HFFc6 (cell line): Measurements from ENCODE around the gene CARMIL1. TPM values are rescaled to one million over a fixed set of nuclear protein-coding genes. Genes with fewer than 3 reads are reported as not detected.

Experiments
- DNase-seq: peaks from one replicate; pipeline ENCODE4 v3.0.0-alpha.2; 2018
- H3K27ac Mint-ChIP-seq: 2 replicates; pipeline ENCODE4 v1.8.0; 2020; ENCODE audit warnings: mild to moderate bottlenecking, mixed read lengths
- H3K27me3 Mint-ChIP-seq: 2 replicates; pipeline ENCODE4 v1.8.0; 2021; ENCODE audit warnings: mild to moderate bottlenecking, moderate library complexity, mixed read lengths; ENCODE audit not compliant: insufficient read depth
- H3K36me3 Mint-ChIP-seq: 2 replicates; pipeline ENCODE4 v1.8.0; 2021; ENCODE audit warnings: low read depth, mixed read lengths
- H3K4me1 Mint-ChIP-seq: 2 replicates; pipeline ENCODE4 v1.8.0; 2020; ENCODE audit warnings: low read depth, mixed read lengths
- H3K4me3 Mint-ChIP-seq: 2 replicates; pipeline ENCODE4 v1.8.0; 2020; ENCODE audit warnings: mild to moderate bottlenecking, moderate library complexity, mixed read lengths
- H3K9me3 Mint-ChIP-seq: 2 replicates; pipeline ENCODE4 v1.8.0; 2020; ENCODE audit warnings: mild to moderate bottlenecking, mixed read lengths
- total RNA-seq, 6 experiments: library from RNA; stranded (reverse); fragmentation: NEBNext Ultra II Directional; extraction: Animal tissue kit (Norgen Biotek cat#: 25700); gene quantifications; 2 replicates in 1 of 6; 3 replicates in 5 of 6; pipeline ENCODE4 v1.2.3, GENCODE V29; 2021
- TF ChIP-seq, protein P1 (sequence below): fragments of 200-600 bp; sonication (generic); IDR thresholded peaks from 2 replicates; pipeline ENCODE4 v1.5.0; 2021; ENCODE audit warnings: antibody characterized with exemption, mild to moderate bottlenecking

CARMIL1 gene
- total RNA-seq, 6 experiments from 2014 or later = 12.2 to 15.6 (median 13.7) TPM

DNA sequence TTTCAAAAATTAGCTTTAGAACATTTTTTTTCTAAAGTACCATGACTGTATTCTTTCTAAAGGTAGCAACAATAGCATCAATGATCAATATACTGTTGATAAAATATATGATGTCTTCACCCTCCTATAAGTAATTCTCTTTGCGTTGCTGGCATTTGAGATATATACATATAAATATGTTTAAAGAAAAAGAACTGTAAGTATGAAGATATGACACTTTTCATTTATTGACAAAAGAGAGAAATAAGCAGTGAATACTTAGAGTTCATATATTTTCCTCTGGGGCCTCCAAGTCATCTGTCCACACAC is 323.5 kb downstream of the CARMIL1 start:
- no peak for DNase-seq
- Mint-ChIP-seq H3K27me3 (no peaks in the 10 kb centered on the region; the same call in none of the 2 replicates), H3K27ac (no peak overlapping the region), H3K9me3 (no peaks in the 10 kb centered on the region), H3K4me1 (peaks cover 10% of the 10 kb centered on the region), H3K4me3 (no peak overlapping the region), H3K36me3 (no peaks in the 10 kb centered on the region)
- TF ChIP-seq, protein P1, sequence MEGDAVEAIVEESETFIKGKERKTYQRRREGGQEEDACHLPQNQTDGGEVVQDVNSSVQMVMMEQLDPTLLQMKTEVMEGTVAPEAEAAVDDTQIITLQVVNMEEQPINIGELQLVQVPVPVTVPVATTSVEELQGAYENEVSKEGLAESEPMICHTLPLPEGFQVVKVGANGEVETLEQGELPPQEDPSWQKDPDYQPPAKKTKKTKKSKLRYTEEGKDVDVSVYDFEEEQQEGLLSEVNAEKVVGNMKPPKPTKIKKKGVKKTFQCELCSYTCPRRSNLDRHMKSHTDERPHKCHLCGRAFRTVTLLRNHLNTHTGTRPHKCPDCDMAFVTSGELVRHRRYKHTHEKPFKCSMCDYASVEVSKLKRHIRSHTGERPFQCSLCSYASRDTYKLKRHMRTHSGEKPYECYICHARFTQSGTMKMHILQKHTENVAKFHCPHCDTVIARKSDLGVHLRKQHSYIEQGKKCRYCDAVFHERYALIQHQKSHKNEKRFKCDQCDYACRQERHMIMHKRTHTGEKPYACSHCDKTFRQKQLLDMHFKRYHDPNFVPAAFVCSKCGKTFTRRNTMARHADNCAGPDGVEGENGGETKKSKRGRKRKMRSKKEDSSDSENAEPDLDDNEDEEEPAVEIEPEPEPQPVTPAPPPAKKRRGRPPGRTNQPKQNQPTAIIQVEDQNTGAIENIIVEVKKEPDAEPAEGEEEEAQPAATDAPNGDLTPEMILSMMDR = peak; percentile 39

DNA sequence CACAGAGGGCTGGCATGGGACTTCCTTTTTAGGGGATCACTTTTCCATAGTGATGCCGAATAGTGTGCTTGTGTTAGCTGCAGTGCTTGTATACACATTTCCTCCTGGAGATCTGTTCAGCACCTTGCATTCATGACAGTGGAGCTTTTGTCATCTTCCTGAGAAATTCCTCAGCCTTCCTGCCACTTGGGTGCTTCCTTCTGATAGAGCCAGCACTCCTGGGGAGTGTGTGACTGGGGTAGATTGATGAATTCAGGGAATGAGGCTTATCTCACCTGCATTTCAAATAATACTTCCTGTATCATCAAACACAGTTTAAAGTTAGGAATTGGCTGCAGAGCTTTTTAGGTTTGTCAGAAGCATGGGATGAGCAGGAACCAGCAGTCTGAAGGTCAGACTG is 324.1 kb downstream of the CARMIL1 start:
- no peaks in the 10 kb centered on the region; the same call in none of the 2 replicates for H3K27me3 Mint-ChIP-seq
- no peak overlapping the region for H3K27ac Mint-ChIP-seq
- DNase-seq = no peak
- H3K4me3 Mint-ChIP-seq = no peak overlapping the region
- no peaks in the 10 kb centered on the region for H3K9me3 Mint-ChIP-seq
- H3K4me1 Mint-ChIP-seq = peaks cover 7% of the 10 kb centered on the region
- no peaks in the 10 kb centered on the region for H3K36me3 Mint-ChIP-seq
- TF ChIP-seq, protein P1 = no peak

DNA sequence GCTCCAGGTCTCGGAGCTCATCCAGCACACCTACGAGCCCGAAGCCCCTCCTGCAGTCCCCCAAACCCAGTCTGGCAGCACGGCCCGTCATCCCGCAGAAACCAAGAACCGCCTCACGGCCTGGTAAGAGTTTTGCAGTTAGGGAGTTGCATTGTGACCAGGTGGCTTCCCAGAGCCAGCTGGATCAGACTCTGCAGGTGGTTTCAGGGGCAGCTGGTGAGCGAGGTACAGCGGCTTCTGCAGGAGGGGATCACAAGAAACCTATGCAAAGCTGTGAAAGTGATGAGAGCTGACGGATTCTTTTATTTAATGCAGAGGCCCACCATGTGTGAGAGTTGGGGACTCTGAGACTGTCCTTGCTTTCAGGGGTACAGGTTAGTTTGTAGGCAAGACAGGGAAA is 327.0 kb downstream of the CARMIL1 start:
- Mint-ChIP-seq H3K4me3 (no peak overlapping the region), H3K27me3 (peaks cover 2% of the 10 kb centered on the region), H3K4me1 (peaks cover 7% of the 10 kb centered on the region), H3K27ac (no peak overlapping the region), H3K36me3 (no peaks in the 10 kb centered on the region), H3K9me3 (no peaks in the 10 kb centered on the region)
- TF ChIP-seq, protein P1 = no peak
- no peak for DNase-seq

DNA sequence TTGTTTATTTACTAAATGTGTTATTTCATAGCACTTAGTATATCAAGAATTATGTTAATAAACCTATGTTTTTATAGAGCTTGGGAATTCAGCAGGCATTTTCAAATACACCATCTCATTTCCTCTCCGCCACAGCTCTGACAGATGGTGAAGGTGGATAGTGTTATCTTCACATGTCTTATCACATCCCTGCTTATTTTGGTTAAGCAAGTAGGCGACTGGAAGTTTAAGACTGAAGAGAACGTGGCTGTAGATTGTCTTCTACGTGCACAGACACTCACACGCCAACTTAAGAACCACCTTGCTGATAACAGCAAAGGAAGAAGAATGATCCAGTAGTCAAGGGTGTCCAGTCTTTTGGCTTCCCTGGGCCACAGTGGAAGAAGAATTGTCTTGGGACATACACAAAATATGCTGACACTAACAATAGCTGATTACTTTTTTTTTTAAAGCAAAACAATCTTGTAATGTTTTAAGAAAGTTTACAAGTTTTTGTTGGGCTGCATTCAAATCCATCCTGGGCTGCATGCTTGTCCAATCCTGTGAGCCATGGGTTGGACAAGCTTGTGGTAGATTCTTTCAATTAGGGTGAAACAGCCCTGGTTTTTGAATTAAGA is 329.5 kb downstream of the CARMIL1 start:
- TF ChIP-seq, protein P1 = no peak
- no peak for DNase-seq
- Mint-ChIP-seq H3K27me3 (peaks cover 2% of the 10 kb centered on the region), H3K36me3 (no peaks in the 10 kb centered on the region), H3K9me3 (no peaks in the 10 kb centered on the region), H3K27ac (no peak overlapping the region), H3K4me1 (peaks cover 12% of the 10 kb centered on the region), H3K4me3 (no peak overlapping the region)

DNA sequence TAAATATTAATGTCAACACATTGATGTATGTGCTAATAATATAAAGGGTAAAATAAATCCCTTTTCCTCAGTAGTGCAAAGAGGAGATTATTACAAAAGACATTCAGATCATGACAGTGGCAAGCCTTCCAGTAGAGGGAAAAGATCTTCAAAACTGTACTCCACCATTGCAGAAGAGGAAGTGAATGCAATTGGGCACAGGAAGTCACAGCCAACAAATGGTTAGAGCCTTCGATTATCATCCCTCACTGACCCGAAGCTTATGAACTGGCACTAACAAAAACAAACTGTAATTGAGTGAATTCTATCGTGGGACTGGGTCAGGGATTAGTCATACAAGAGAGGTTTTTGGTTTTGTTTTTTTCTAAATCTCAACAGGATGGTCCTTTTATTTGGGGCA is 333.5 kb downstream of the CARMIL1 start:
- H3K36me3 Mint-ChIP-seq = no peaks in the 10 kb centered on the region
- peaks cover 12% of the 10 kb centered on the region for H3K4me1 Mint-ChIP-seq
- H3K27me3 Mint-ChIP-seq = peaks cover 2% of the 10 kb centered on the region; the same call in 1 of the 2 replicates
- H3K4me3 Mint-ChIP-seq = no peak overlapping the region
- no peak for DNase-seq
- no peaks in the 10 kb centered on the region for H3K9me3 Mint-ChIP-seq
- TF ChIP-seq, protein P1 = no peak
- no peak overlapping the region for H3K27ac Mint-ChIP-seq

DNA sequence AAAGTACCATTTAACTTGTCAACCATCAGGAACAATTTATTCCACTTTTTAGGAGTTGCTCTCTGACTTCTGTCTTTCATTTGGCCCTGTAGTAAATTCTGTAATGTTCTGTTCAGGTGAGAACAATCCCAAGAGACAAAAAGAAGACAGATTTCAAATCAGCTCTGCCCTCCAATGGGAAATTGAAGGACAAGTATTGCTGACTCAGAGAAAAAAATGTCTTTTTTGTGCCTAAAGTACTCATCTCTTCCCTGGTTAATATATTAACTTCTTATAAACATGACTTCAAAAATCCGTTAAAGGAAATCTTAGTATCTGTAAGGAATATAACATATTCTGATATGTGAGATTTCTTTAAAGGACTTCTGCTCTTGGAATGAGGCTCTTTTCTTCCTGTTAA is 334.2 kb downstream of the CARMIL1 start:
- Mint-ChIP-seq H3K9me3 (no peaks in the 10 kb centered on the region), H3K4me1 (peaks cover 18% of the 10 kb centered on the region), H3K4me3 (no peak overlapping the region), H3K27ac (no peak overlapping the region), H3K36me3 (no peaks in the 10 kb centered on the region), H3K27me3 (peaks cover 2% of the 10 kb centered on the region; the same call in 1 of the 2 replicates)
- DNase-seq = no peak
- TF ChIP-seq, protein P1 = no peak
